Prostate gland (tissue), 2 donors: ENCODE data around the gene UBE2H. TPM values are rescaled to one million over a fixed set of nuclear protein-coding genes. Genes with fewer than 3 reads are reported as not detected.

Experiments used
- DNase-seq: peaks from one replicate; pipeline ENCODE4 v3.0.0-alpha.2; 2019; ENCODE audit warnings: low spot score
- H3K27ac ChIP-seq, 2 donors: fragments of 200-600 bp; sonication (generic); 2 replicates each; pipeline ENCODE4 v1.5.1; 2017 to 2019
- H3K27me3 ChIP-seq: fragments of 200-600 bp; sonication (generic); replicated peaks from 2 replicates; pipeline ENCODE4 v1.5.1; 2019; ENCODE audit not compliant: insufficient read depth
- H3K36me3 ChIP-seq, 2 donors: fragments of 200-600 bp; sonication (generic); 1 replicate in 1 of 2; 2 replicates in 1 of 2; pipeline versions ENCODE4 v1.5.1 to v1.8.1; 2017 to 2019
- H3K4me1 ChIP-seq: fragments of 200-600 bp; sonication (generic); replicated peaks from 2 replicates; pipeline ENCODE4 v1.5.1; 2019
- H3K4me3 ChIP-seq, 2 donors: fragments of 200-600 bp; sonication (generic); 2 replicates each; pipeline ENCODE4 v1.5.1; 2017 to 2019
- H3K9me3 ChIP-seq: fragments of 200-600 bp; sonication (generic); 2 replicates; pipeline ENCODE4 v1.5.1; 2017
- CTCF ChIP-seq, 4 experiments: fragments of 200-600 bp in 2 of 4; fragments of 450-650 bp in 2 of 4; sonication (generic) in 2 of 4; IDR thresholded peaks; 1 replicate in 3 of 4; 2 replicates in 1 of 4; pipeline ENCODE4 v1.5.1; 2016 to 2019; ENCODE audit warnings: antibody characterized with exemption in 4 of 4, mild to moderate bottlenecking in 2 of 4, moderate library complexity in 2 of 4
- POLR2A ChIP-seq: fragments of 450-650 bp; IDR thresholded peaks from one replicate; pipeline ENCODE4 v1.6.1; 2016; ENCODE audit warnings: antibody characterized with exemption, mild to moderate bottlenecking
- POLR2AphosphoS5 ChIP-seq: sonication (generic); formaldehyde crosslinking; IDR thresholded peaks from one replicate; pipeline ENCODE4 v1.6.1; 2017; ENCODE audit warnings: antibody characterized with exemption
- WGBS: methylation state at CpG from one replicate; pipeline ENCODE4 v1.1.5; 2018; 5-methylcytosine and 5-hydroxymethylcytosine counted together
- intact Hi-C: fragments of 100-400 bp; cut with DNase I; formaldehyde crosslinking; loops from one replicate; pipeline ENCODE4 v1.14.2; 2022
- total RNA-seq, 2 donors: library from RNA; depleted of rRNA; stranded (reverse); fragments of >200 nt; gene quantifications; one replicate each; pipeline ENCODE4 v1.1.0, GENCODE V29; 2016

UBE2H gene
- total RNA-seq, 2 donors from 2014 or later, result 78.4 to 105 TPM

GRCh38 chr7:129784437-129784782 lies 168.3 kb downstream of the UBE2H start:
- WGBS, result 21% methylated on average over 25 of the region's 25 CpGs
- Histone ChIP-seq H3K4me3 (no peak overlapping the region), H3K27ac (no peak overlapping the region), H3K9me3 (no peaks in the 10 kb centered on the region), H3K27me3 (peaks cover 29% of the 10 kb centered on the region), H3K36me3 (no peaks in the 10 kb centered on the region), H3K4me1 (peaks cover 9% of the 10 kb centered on the region)
- TF ChIP-seq POLR2AphosphoS5, result no peak
- no peak for TF ChIP-seq CTCF (IDR thresholded peaks at IDR 0.05)
- no peak for TF ChIP-seq POLR2A
- intact Hi-C loops, result no loop called here
- DNase-seq, result no peak

- DNase-seq, result no peak
- Histone ChIP-seq H3K9me3 (no peaks in the 10 kb centered on the region), H3K4me3 (no peak overlapping the region), H3K36me3 (no peaks in the 10 kb centered on the region), H3K27ac (no peak overlapping the region), H3K4me1 (peaks cover 15% of the 10 kb centered on the region), H3K27me3 (peaks cover 29% of the 10 kb centered on the region)
- intact Hi-C loops, result no loop called here
- no peak for TF ChIP-seq CTCF (IDR thresholded peaks at IDR 0.05)
- TF ChIP-seq POLR2A, result no peak
- TF ChIP-seq POLR2AphosphoS5, result no peak
- 20% methylated on average over 10 of the region's 10 CpGs for WGBS
Measured at GRCh38 chr7:129783584-129783919, 169.2 kb downstream of the UBE2H start.

- DNase-seq, result no peak
- intact Hi-C loops, result no loop called here
- H3K27ac ChIP-seq, result no peak overlapping the region
- WGBS, result 14% methylated on average over 42 of the region's 42 CpGs
- no peaks in the 10 kb centered on the region for H3K9me3 ChIP-seq
- peaks cover 16% of the 10 kb centered on the region for H3K4me1 ChIP-seq
- no peak for TF ChIP-seq CTCF (IDR thresholded peaks at IDR 0.05)
- peaks cover 29% of the 10 kb centered on the region for H3K27me3 ChIP-seq
- H3K4me3 ChIP-seq, result no peak overlapping the region
- H3K36me3 ChIP-seq, result no peaks in the 10 kb centered on the region
Measured at GRCh38 chr7:129782818-129783583, 169.8 kb downstream of the UBE2H start.

GRCh38 chr7:129781928-129782817 lies 170.6 kb downstream of the UBE2H start:
- Histone ChIP-seq H3K4me3 (peak overlapping the region in 1 of 2 donors; percentile 53), H3K9me3 (no peaks in the 10 kb centered on the region), H3K36me3 (no peaks in the 10 kb centered on the region), H3K4me1 (peaks cover 16% of the 10 kb centered on the region), H3K27me3 (peaks cover 29% of the 10 kb centered on the region), H3K27ac (no peak overlapping the region)
- no peak for DNase-seq
- intact Hi-C loops, result no loop called here
- WGBS, result 3% methylated on average over 73 of the region's 73 CpGs
- TF ChIP-seq POLR2AphosphoS5, result no peak

GRCh38 chr7:129780974-129781927 lies 171.5 kb downstream of the UBE2H start:
- peaks cover 16% of the 10 kb centered on the region for H3K4me1 ChIP-seq
- intact Hi-C loops, result no loop called here
- WGBS, result under 1% methylated on average over 49 of the region's 55 CpGs
- no peak overlapping the region for H3K27ac ChIP-seq
- TF ChIP-seq POLR2A (no peak), POLR2AphosphoS5 (no peak), CTCF (IDR thresholded peaks at IDR 0.05) (no peak)
- H3K4me3 ChIP-seq, result peak overlapping the region; percentile 51 to 53
- no peaks in the 10 kb centered on the region for H3K9me3 ChIP-seq
- H3K27me3 ChIP-seq, result peaks cover 29% of the 10 kb centered on the region
- DNase-seq, result peak; percentile 10
- H3K36me3 ChIP-seq, result no peaks in the 10 kb centered on the region
